K562 (cell line): ENCODE data around the gene NPTXR. TPM values are rescaled to one million over a fixed set of nuclear protein-coding genes. Genes with fewer than 3 reads are reported as not detected.

ENCODE experiments used
- ATAC-seq: fragments of 200-7000 bp; cut with Tn5 transposase; 3 replicates; pipeline ENCODE4 v1.9.1; 2020; ENCODE audit warnings: moderate library complexity
- BruUV-seq: library from RNA; stranded (reverse); fragments of 400-500 nt; replicated peaks from 2 replicates; lab custom pipeline; 2021; lab: Mats Ljungman, UMichigan
- CTCF ChIA-PET: fragments of 300-600 bp; formaldehyde crosslinking; extraction: SDS; loops from one replicate; lab custom pipeline; 2021; ENCODE audit warnings: low intra/inter-chr PET ratio; lab: Yijun Ruan, JAX
- POLR2A ChIA-PET: fragments of 300-600, 350-650 bp; sonication (Branson Sonifier 250); formaldehyde crosslinking; extraction: SDS; loops from one replicate; lab custom pipeline; 2021; ENCODE audit warnings: antibody characterized with exemption, inconsistent platforms; lab: Yijun Ruan, JAX
- DNase-seq, 4 experiments: peaks; one replicate each; pipeline versions ENCODE4 v3.0.0 to v3.0.0-alpha.2; 2011 to 2018; ENCODE audit warnings: low spot score in 3 of 4, mixed read lengths in 3 of 4; ENCODE audit errors: extremely low read depth in 1 of 4
- FAIRE-seq: peaks from 2 replicates; lab custom pipeline; 2011; peaks lifted over from hg19 to GRCh38; lab: Jason Lieb, UNC
- H2AFZ ChIP-seq: 2 replicates; pipeline ENCODE4 v1.6.0; 2011; ENCODE audit warnings: low read depth, low read length, control low read depth, inconsistent platforms
- H3K27ac ChIP-seq: fragments of 200-600 bp; 3 replicates; pipeline ENCODE4 v1.8.0; 2011; ENCODE audit warnings: low read depth, mild to moderate bottlenecking, control low read depth, inconsistent platforms, low read length, moderate library complexity, mixed read lengths; ENCODE audit errors: extremely low read depth
- H3K27me3 ChIP-seq, 2 experiments: fragments of 300-600 bp in 1 of 2; 2 replicates in 1 of 2; 3 replicates in 1 of 2; pipeline versions ENCODE4 v1.6.0 to v1.8.0; 2011; ENCODE audit warnings: inconsistent platforms in 2 of 2, low read length in 2 of 2, mild to moderate bottlenecking in 1 of 2, mixed read lengths in 1 of 2, moderate library complexity in 1 of 2; ENCODE audit not compliant: control insufficient read depth in 2 of 2, insufficient read depth in 2 of 2
- H3K36me3 ChIP-seq: fragments of 300-600 bp; 3 replicates; pipeline ENCODE4 v1.8.0; 2011; ENCODE audit warnings: mild to moderate bottlenecking, low read length, inconsistent platforms; ENCODE audit not compliant: control insufficient read depth, insufficient read depth
- H3K4me1 ChIP-seq, 2 experiments: fragments of 200-600 bp in 1 of 2; replicated peaks in 1 of 2; 2 replicates in 1 of 2; 3 replicates in 1 of 2; pipeline versions ENCODE4 v1.5.1 to v1.8.0; 2011; ENCODE audit warnings: inconsistent platforms in 2 of 2, low read length in 2 of 2, mild to moderate bottlenecking in 1 of 2, mixed read lengths in 1 of 2, moderate library complexity in 1 of 2; ENCODE audit not compliant: control insufficient read depth in 2 of 2, insufficient read depth in 2 of 2
- H3K4me2 ChIP-seq: 2 replicates; pipeline ENCODE4 v1.6.1; 2011; ENCODE audit warnings: low read length, control low read depth, inconsistent platforms, mixed read lengths; ENCODE audit not compliant: insufficient read depth
- H3K4me3 ChIP-seq: fragments of 200-600 bp; sonication (generic), shearing (Covaris generic); 2 replicates; pipeline ENCODE4 v1.5.1; 2016; ENCODE audit warnings: control low read depth, inconsistent platforms
- H3K79me2 ChIP-seq: fragments of 200-600 bp; 3 replicates; pipeline ENCODE4 v1.8.0; 2011; ENCODE audit warnings: low read length, inconsistent platforms; ENCODE audit not compliant: control insufficient read depth, insufficient read depth
- H3K9ac ChIP-seq, 2 experiments: 2 replicates each; pipeline versions ENCODE4 v1.6.0 to v1.6.1; 2011; ENCODE audit warnings: low read depth in 2 of 2, low read length in 2 of 2, control low read depth in 1 of 2, inconsistent platforms in 1 of 2, mild to moderate bottlenecking in 1 of 2, mixed read lengths in 1 of 2; ENCODE audit not compliant: insufficient read depth in 1 of 2
- H3K9me1 ChIP-seq: one replicate; pipeline ENCODE4 v1.6.0; 2011; ENCODE audit warnings: inconsistent platforms, mild to moderate bottlenecking, low read length, moderate library complexity; ENCODE audit not compliant: control insufficient read depth, insufficient read depth
- H3K9me3 ChIP-seq: replicated peaks from 2 replicates; pipeline ENCODE4 v1.5.1; 2011; ENCODE audit warnings: low read depth, low read length, inconsistent platforms; ENCODE audit not compliant: control insufficient read depth, insufficient read depth
- H4K20me1 ChIP-seq: replicated peaks from 2 replicates; pipeline ENCODE4 v1.6.1; 2011; ENCODE audit warnings: low read length, inconsistent platforms, mixed read lengths; ENCODE audit not compliant: control insufficient read depth, insufficient read depth
- ARID3A ChIP-seq: IDR thresholded peaks from 2 replicates; pipeline ENCODE4 v1.6.1; 2012; ENCODE audit warnings: low read depth, low read length, improper control_type of control experiment, borderline replicate concordance
- CHCHD3 ChIP-seq: fragments of 250-450 bp; sonication (Bioruptor Pico); IDR thresholded peaks from 2 replicates; pipeline ENCODE4 v2.1.2; 2022; ENCODE audit warnings: mild to moderate bottlenecking
- CHD4 ChIP-seq: fragments of 200-600 bp; sonication (generic); IDR thresholded peaks from 3 replicates; pipeline ENCODE4 v1.6.1; 2012; ENCODE audit warnings: low read depth, mild to moderate bottlenecking, mixed read lengths, low read length, inconsistent platforms; ENCODE audit not compliant: insufficient read depth, insufficient replicate concordance, poor library complexity, severe bottlenecking
- DNMT1 ChIP-seq: fragments of 450-650 bp; IDR thresholded peaks from 2 replicates; pipeline ENCODE4 v1.6.1; 2016; ENCODE audit warnings: antibody characterized with exemption, mild to moderate bottlenecking
- JUN ChIP-seq, 2 experiments: sonication (generic) in 1 of 2; formaldehyde crosslinking in 1 of 2; IDR thresholded peaks; 2 replicates each; pipeline versions ENCODE4 v1.6.1 to v1.8.0; 2012 to 2022; ENCODE audit warnings: borderline replicate concordance in 2 of 2, mild to moderate bottlenecking in 2 of 2, improper control_type of control experiment in 1 of 2, low read depth in 1 of 2, low read length in 1 of 2, missing genetic modification reagents in 1 of 2
- L3MBTL2 ChIP-seq: fragments of 450-650 bp; IDR thresholded peaks from 2 replicates; pipeline ENCODE4 v1.6.1; 2016; ENCODE audit warnings: mild to moderate bottlenecking, moderate library complexity
- MYC ChIP-seq, 2 experiments: fragments of 250-450 bp in 1 of 2; sonication (Bioruptor Pico) in 1 of 2; IDR thresholded peaks; 2 replicates each; pipeline versions ENCODE4 v1.5.1 to v1.6.1; 2012 to 2021; ENCODE audit warnings: low read depth in 2 of 2, borderline replicate concordance in 1 of 2, improper control_type of control experiment in 1 of 2, low read length in 1 of 2, mild to moderate bottlenecking in 1 of 2, moderate library complexity in 1 of 2
- RBM17 ChIP-seq: fragments of 200-400 bp; formaldehyde crosslinking; IDR thresholded peaks from 2 replicates; pipeline ENCODE4 v1.6.1; 2017; ENCODE audit warnings: low read depth, mild to moderate bottlenecking, low read length, borderline replicate concordance
- SPI1 ChIP-seq: IDR thresholded peaks from 2 replicates; pipeline ENCODE4 v1.6.1; 2011; ENCODE audit warnings: low read depth, low read length, control low read depth, borderline replicate concordance
- TARDBP ChIP-seq: fragments of 450-650 bp; IDR thresholded peaks from 2 replicates; pipeline ENCODE4 v1.6.1; 2016
- TEAD1 ChIP-seq, 2 experiments: fragments of 450-650 bp in 1 of 2; sonication (generic) in 1 of 2; formaldehyde crosslinking; IDR thresholded peaks; 2 replicates each; pipeline versions ENCODE4 v1.4.0 to v1.8.0; 2020 to 2022; ENCODE audit warnings: mild to moderate bottlenecking in 2 of 2, missing genetic modification reagents in 1 of 2
- ZNF512 ChIP-seq: IDR thresholded peaks from 2 replicates; pipeline ENCODE4 v1.6.1; 2016; ENCODE audit warnings: missing genetic modification characterization, missing compliant biosample characterization
- WGBS: fragments of 100-300 bp; shearing (Covaris generic); methylation state at CpG from one replicate; pipeline ENCODE4 v1.1.6; 2016; ENCODE audit warnings: low coverage, mixed read lengths; ENCODE audit not compliant: insufficient coverage; ENCODE audit errors: missing lambda C conversion rate; 5-methylcytosine and 5-hydroxymethylcytosine counted together
- in situ Hi-C: fragments of 300-500 bp; cut with MboI; formaldehyde crosslinking; loops from 4 replicates; pipeline ENCODE4 v1.15.0; 2018; ENCODE audit warnings: inconsistent platforms, mixed read lengths
- intact Hi-C: fragments of 100-400 bp; cut with micrococcal nuclease; formaldehyde crosslinking; loops from 2 replicates; pipeline ENCODE4 v1.14.2; 2022
- polyA plus RNA-seq, 8 experiments: library from polyadenylated mRNA; depleted of rRNA in 4 of 8; stranded (reverse) in 5 of 8; unstranded in 3 of 8; fragments of >200 nt; fragmentation: Nextera tagmentation in 2 of 8; fragmentation: Illumina TruSeq in 1 of 8; extraction: Ambion mirVana in 2 of 8; extraction: Trizol in 1 of 8; gene quantifications; 2 replicates each; pipeline versions ENCODE4 v1.2.1 to v1.2.3, GENCODE V29; 2011 to 2014; ENCODE audit warnings: inconsistent platforms in 1 of 8, missing spikeins in 1 of 8
- total RNA-seq, 7 experiments: library from RNA; depleted of rRNA in 6 of 7; stranded (reverse); fragments of >200 nt in 6 of 7; fragmentation: Illumina TruSeq in 2 of 7; extraction: Trizol in 2 of 7; gene quantifications; 2 replicates each; pipeline versions ENCODE4 v1.2.1 to v1.2.3, GENCODE V29; 2011 to 2021; ENCODE audit warnings: low replicate concordance in 1 of 7
- TF ChIP-seq, protein P1 (sequence below): sonication (generic); formaldehyde crosslinking; IDR thresholded peaks from 2 replicates; pipeline ENCODE4 v1.8.1; 2023; ENCODE audit warnings: mild to moderate bottlenecking, missing genetic modification reagents, moderate library complexity
- TF ChIP-seq, protein P2 (sequence below): fragments of 450-650 bp; IDR thresholded peaks from 2 replicates; pipeline ENCODE4 v1.6.1; 2016

NPTXR gene
- total and polyA plus RNA-seq, 9 of the 15 experiments (the other 6 are each of a cell fraction or from before 2014, with no cell fraction given), result 0.01 to 3.1 (median 1.1) TPM

DNA sequence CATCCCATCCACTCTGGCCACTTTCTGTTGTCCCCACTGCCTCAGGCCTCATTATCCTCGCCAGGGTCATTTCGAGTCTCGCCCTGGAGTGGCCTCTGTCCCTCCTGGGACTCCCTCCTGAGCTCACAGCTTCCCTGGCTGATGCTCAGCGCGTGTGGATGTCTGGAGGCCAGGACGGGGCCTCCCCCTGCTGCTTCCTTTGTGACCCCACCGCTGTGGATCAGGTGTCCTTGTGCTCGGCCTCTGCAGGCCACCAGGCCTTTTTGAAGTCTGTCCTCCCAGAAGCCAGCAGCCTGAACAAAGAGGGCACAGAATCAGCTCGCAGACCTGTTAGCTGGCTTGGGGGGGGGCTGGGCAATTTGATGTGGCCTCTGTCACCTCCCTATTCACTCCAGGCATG is 14.7 kb upstream of the NPTXR start:
- no peak overlapping the region; a peak in 1 of 4 replicates for H3K9ac ChIP-seq
- no peaks in the 10 kb centered on the region; the same call in 2 of the 3 replicates for H3K36me3 ChIP-seq
- DNase-seq (no peak), FAIRE-seq (no peak), ATAC-seq (no peak)
- no peak overlapping the region for H3K4me2 ChIP-seq
- H3K9me3 ChIP-seq, result no peaks in the 10 kb centered on the region
- intact Hi-C loops, result no loop called here
- in situ Hi-C loops, result no loop called here
- H3K27ac ChIP-seq, result no peak overlapping the region
- no peaks in the 10 kb centered on the region for H3K27me3 ChIP-seq
- peaks cover under 1% of the 10 kb centered on the region for H3K9me1 ChIP-seq
- no peak overlapping the region for H3K4me3 ChIP-seq
- peaks cover 0 to 18% of the 10 kb centered on the region in 2 experiments; a peak in 3 of 5 replicates for H3K4me1 ChIP-seq
- H2AFZ ChIP-seq, result no peak overlapping the region
- no peaks in the 10 kb centered on the region for H4K20me1 ChIP-seq
- WGBS, result 30% methylated on average over 2 of the region's 9 CpGs
- no peaks in the 10 kb centered on the region for H3K79me2 ChIP-seq
- no TSS peak for BruUV-seq
- ChIA-PET CTCF (no interaction called here), POLR2A (interaction anchor here (0.6 to 1.3 kb wide), 3 partner anchors 10 to 226 kb away, joined by 3 to 5 read pairs (median 3); no protein-coding TSS in a partner anchor)
- TF ChIP-seq RBM17 (no peak), CHD4 (no peak), ARID3A (no peak), CHCHD3 (CRISPR knock-in tag) (no peak), TARDBP (no peak), SPI1 (no peak), TEAD1 (CRISPR knock-in tag; IDR thresholded peaks at IDR 0.05) (no peak), JUN (IDR thresholded peaks at IDR 0.05; ENCODE audit: borderline replicate concordance, low read depth, low read length) (no peak), JUN (CRISPR knock-in tag; IDR thresholded peaks at IDR 0.05; ENCODE audit: borderline replicate concordance) (no peak), MYC (IDR thresholded peaks at IDR 0.05; ENCODE audit: low read depth, low read length) (no peak), MYC (CRISPR knock-in tag; IDR thresholded peaks at IDR 0.05; ENCODE audit: borderline replicate concordance, low read depth) (no peak), L3MBTL2 (no peak), DNMT1 (no peak), ZNF512 (tag) (no peak)
- TF ChIP-seq, protein P1, sequence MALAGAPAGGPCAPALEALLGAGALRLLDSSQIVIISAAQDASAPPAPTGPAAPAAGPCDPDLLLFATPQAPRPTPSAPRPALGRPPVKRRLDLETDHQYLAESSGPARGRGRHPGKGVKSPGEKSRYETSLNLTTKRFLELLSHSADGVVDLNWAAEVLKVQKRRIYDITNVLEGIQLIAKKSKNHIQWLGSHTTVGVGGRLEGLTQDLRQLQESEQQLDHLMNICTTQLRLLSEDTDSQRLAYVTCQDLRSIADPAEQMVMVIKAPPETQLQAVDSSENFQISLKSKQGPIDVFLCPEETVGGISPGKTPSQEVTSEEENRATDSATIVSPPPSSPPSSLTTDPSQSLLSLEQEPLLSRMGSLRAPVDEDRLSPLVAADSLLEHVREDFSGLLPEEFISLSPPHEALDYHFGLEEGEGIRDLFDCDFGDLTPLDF (CRISPR knock-in tag), result no peak
- TF ChIP-seq, protein P2, sequence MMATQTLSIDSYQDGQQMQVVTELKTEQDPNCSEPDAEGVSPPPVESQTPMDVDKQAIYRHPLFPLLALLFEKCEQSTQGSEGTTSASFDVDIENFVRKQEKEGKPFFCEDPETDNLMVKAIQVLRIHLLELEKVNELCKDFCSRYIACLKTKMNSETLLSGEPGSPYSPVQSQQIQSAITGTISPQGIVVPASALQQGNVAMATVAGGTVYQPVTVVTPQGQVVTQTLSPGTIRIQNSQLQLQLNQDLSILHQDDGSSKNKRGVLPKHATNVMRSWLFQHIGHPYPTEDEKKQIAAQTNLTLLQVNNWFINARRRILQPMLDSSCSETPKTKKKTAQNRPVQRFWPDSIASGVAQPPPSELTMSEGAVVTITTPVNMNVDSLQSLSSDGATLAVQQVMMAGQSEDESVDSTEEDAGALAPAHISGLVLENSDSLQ, result no peak
